Measurements from ENCODE around the gene ATP2B2.
A peak's percentile ranks its signal among the peaks of the same experiment; 100 is the strongest.
"Not testable (repeated sequence)": the region's sequence is repeated elsewhere in the genome, so short reads cannot be mapped to it uniquely, and the experiment has no call there.

The ATP2B2 gene

DNA sequence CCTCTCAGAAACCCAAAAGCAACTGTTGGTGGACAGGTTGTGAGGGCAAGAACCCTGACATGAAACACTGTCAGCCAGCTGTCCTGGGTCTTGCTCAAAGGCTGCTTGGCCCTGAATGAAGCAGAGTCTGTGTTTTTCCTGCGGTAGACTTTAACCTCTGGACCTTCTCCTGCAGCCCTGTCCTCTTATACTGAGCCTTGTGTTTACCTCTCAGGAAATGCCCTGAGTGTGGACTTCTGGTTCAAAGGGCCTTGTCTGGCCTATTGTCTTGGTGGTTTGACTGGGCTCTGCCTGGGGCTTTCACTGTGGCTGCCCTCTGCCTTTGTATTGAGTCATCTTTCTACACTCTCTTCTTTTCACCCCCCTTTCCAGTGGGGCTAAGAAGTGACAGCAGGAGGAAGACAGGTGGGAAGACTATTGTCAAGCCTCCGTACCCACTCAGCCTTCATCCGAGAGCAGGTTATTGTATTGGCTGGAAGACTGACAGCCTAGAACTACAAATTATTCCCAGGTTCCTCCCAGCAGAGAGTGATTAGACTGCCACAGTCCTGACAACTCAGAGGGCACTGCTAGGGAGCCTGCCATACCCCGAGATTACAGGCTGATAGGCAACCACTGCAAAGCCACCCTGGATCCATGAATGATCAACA is 187.9 kb downstream of the ATP2B2 start:
- DNase-seq = no peak

DNA sequence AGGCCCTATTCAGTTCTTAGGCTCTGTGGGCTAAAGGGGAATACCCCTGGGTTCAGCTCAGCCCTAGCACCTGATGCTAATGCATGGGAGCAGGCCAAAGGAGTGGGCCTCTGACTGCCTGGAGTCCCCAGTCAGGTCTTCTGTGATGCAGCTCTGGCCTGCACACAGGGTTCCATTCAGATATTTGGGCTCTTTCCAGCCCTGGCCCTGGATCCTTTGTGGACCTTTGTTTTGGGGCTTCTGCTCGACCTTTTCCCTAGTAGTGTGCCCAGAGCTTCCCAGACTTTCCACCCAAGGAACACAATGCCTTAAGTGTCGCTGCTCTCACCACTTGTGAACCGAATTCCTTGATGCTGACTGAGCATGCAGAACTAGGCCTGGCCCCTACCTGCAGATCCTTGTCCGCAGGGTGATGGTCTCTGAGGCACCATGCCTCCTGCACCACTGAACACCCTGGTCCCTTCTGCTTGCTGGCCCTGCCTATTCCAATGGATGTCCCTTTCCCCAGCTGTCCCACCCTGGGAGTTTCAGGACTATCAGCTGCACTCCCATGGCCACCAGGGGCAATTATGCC is 189.5 kb downstream of the ATP2B2 start:
- DNase-seq = no peak

DNA sequence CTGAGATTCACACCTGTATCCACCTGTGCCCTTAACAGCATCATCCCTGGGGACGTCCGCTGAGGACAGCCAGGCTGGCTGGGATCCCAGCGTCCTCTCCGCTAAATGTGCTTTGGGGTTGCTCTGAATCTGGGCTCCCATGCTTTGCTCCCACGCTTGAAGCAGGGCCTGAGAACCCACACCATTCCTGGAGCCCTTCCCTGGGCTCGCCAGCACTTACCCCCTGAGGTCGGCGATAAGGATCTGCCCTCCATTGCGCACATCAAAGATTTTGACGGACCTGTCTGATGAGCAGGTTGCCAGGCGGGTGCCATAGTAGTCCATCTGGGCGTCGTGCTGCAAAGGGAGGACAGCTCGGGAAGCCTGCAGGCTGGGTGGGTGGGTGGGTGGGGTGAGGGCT is 190.3 kb downstream of the ATP2B2 start:
- no peak for DNase-seq

DNA sequence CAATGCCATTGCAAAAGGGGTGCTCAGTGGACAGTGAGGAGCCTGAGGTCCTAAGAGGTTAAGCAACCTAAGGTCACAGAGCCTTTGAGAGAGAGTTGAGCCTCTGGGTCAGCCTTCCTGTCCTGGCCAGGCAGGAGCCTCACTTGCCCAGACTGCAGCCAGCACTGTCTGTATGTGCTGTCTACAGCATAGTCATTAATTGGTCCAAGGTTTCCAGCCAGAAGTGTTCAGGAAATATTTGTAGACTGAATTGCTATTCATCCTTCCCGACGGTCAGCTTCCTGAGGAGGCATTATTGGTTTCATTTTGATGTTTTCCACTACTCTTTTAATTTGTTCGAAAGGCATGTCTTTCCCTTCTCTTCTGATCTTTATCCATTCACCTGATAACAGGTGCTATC is 192.5 kb downstream of the ATP2B2 start:
- DNase-seq = no peak

DNA sequence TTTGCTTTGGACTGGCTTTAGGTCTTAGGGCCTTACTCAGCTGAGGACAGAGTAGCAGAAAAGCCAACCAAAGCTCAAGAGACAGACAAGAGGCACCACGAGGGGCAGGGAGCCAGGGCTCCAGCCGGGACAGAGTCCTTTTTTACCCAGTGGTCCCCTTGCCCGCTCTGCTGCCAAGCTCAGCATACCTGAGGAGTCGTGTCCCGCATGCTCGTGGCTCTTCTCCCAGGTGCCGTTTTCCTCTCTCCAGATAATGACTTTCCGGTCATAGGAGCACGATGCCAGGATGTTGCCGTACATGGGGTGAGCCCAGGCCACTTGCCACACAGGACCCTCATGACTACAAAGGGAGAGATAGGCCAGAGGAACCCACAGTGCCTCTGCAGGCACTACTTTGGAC is 193.0 kb downstream of the ATP2B2 start:
- no peak for DNase-seq

DNA sequence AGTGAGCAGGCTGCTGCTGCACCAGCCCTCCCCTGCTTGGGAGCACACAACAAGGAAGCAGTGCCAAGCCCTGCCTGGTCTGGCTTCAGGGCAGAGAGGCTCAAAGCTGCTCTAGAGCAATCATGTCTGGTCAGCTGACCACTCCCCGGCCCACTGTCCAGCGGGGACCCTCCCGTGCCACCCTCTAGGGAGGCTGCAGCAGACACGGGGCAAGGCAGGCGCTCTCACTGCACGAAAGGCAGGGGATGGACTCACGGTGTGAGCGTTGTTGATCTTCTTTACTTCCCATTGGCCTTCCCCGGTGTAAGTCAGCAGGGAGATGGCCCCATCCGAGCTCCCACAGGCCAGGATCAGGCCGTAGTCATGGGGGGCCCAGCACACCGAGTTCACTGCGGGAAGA is 193.7 kb downstream of the ATP2B2 start:
- no peak for DNase-seq

DNA sequence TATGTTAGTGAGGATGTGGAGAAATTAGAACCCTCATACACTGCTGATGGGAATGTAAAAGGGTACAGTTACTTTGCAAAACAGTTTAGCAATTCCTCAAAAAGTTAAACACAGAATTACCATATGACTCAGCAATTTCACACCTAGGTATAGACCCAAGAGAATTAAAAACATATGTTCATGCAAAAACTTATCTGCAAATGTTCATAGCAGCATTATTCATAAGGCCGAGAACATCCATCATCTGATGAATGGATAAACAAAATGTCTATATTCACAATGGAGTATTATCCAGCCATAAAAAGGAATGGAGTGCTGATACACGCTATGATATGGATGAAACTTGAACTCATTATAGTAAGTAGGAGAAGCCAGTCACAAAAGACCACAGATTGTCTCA is 194.8 kb downstream of the ATP2B2 start:
- no peak for DNase-seq

DNA sequence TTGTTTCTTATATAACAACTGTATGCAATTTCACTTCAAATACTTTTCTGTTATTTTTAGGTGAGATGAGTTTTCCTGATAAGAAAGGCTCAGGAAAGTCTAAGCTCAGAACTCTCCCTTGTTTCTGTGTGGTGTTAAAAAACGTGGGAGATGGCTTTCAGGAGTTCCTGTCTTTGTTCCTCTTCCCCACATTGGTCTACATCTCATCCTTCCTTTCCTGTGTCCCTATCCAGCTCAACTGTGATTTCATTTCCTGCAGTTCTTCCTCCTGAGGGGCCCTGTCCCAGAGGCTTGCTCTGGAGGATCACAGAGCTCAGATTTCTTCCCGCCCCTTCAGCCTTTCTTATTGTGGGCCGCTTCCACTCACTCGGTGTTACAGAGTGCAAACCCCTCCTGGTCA is 195.7 kb downstream of the ATP2B2 start:
- no peak for DNase-seq

DNA sequence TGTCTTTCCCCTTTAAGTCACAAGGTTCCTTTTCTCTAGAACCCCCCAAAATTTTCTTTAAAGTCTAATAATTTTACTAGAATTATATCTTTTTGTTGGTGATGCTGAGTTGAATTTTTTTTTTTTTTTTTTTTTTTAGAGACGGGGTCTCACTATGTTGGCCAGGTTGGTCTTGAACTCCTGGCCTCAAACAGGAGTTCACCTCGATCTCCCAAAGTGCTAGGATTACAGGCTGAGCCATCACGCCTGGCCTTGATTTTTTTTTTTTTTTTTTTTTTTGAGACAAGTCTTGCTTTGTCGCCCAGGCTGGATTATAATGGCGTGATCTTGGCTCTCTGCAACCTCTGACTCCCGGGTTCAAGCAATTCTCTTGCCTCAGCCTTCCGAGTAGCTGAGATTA is 196.7 kb downstream of the ATP2B2 start:
- DNase-seq = no peak

DNA sequence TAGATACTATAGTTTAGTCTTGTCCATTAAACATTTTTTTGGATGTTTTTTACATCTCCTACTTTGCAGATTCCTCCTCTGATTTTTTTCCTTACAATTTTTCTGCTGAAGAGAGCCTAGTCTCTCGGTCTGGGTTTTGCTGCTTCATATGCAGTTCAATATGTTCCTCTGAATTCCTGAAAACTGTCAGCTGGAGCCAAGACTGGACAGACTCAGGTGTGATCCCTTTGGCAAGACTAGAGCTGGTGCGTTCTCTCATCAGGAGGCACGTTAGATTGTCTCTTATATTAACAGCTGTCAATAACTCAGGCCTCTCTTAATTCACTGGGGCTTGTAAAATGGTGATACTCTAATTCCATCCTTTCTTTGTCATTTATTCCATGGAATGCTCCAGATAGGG is 199.2 kb downstream of the ATP2B2 start:
- DNase-seq = no peak

DNA sequence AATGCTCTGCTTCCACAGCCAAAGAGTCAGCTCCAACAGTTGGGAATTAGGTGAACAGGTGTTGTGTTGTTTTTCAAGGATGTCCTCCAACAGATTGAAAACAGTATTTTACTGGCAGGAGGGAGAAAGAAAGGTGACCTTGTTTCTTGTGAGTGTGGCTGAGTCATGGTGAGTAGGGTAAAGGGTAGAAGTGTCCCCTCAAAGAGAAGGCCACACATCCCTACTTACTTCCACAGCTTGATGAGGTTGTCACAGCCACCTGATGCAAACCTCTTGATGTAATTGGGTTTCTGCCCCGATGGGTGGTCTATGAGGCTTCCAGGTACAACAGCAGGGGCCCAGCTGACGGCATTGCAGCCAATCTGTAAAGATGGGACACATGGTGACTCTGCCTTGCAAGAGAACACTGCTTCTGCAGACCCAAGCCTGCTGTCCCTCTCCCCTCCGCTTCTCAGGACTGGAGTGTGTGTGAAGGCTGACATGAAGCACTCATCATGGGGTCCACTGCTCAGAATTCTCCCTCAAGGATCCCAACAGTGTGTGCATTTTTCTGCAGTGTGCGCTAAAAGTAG is 200.0 kb downstream of the ATP2B2 start:
- DNase-seq = no peak

DNA sequence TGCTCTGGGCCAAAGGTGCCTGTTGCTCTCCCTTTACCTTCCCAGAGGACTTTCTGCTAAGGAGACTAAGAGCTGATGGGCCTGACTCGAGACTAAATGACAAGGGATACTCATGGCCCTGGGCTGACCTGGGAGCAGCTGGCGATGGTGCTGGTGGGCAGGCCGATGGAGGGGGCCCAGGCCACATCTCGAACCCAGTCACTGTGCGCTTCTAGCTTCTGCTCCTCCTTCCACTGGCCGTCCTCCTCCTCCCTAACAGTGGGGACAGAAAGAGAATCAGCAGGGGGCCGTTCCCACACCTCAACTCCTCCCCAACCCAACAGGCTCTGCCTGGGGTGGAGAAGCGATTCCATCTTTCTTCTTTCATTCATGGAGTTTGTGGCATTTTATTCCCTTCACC is 200.5 kb downstream of the ATP2B2 start:
- DNase-seq = no peak

DNA sequence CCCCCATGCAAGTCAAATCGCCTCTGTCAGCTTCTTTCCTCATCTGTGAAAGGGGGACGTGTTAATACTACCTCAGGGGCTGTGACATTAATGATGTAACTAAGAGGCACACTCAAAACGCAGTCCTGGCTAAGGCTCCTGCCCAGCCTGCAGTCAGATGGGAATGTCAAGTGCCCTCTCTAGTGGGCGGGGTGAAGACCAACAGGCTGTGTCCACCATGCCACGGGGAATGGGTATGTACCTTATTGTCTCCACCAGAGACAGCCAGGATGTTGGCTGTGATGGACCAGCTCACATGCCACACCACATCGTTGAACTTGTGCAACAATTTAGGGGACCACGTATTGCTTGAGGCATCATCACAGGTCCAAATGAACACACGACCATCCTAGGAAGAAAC is 201.6 kb downstream of the ATP2B2 start:
- DNase-seq = no peak

DNA sequence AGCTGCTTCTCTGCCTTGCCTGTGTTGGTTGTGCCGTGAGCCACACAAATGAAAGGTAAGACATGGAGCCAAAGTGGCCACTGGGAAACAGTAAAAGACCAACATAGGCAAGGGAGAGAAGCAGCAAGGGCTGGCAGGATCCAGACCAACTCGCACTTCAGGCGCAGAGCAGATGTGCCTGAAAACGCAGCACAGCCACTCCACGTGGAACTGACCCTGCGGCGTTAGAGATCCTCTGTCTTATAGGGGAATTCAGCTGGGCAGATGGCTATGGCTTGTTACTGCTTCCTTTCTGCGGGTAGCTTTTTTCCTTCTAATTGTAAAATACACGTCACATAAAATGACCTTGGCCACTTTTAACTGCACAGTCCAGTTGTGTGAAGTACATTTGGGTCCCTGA is 202.3 kb downstream of the ATP2B2 start:
- no peak for DNase-seq

DNA sequence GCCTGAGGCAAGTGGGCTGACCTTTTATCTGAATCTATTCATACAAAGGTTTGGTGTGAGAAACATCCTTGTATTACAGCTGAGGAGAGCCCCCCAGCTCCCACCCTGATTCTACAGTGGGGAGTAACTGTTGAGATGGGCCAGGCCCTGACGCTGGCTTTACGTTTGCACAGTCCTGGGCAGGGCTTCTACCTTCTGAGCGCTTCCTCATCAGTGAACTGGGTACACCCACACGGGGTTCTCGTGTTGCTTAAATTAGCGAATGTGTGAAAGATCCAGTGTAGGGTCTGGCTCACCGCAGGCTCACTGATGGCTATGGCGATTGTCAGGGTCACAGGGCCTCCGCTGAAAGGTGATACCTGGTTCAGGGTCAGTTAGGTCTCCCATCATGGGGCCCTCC is 205.3 kb downstream of the ATP2B2 start:
- DNase-seq = no peak

DNA sequence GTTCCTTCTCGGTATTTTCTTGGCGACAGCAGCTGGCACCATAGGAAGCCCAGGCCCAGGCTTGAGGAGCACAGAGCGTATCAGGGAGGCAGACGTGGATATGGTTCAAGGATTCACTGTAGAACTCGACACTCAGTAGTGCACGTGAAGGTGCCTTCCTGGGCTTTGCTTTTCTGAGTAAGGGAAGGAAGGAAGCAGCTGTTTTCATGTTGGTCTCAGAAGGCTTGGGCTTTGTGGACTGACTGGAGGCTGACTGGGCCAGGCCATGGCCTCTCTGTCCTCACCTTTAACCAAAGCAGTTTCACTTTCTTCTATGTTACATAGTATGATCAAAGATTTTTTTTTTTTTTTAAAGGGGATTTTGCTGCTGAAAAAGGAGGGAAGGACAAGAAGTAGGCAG is 205.7 kb downstream of the ATP2B2 start:
- no peak for DNase-seq

DNA sequence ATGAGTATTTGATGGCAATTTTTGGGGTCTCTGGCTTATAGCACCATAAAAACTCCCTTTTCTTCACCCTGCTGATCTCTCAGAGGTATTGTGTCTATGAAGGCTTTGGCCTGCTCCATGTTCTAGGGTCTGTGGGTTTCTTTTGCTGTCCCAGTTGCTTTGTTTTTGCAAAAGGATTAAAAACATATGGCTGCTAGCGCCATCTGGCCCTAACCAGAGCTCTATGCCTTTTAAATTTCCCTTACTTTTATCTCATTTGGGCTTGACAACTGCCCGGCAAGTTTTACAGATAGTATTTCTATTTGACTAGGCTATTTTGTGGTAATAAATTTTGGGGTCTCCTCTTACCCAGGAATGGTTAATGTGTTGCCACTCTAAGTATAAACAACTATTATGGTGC is 206.2 kb downstream of the ATP2B2 start:
- DNase-seq = no peak

DNA sequence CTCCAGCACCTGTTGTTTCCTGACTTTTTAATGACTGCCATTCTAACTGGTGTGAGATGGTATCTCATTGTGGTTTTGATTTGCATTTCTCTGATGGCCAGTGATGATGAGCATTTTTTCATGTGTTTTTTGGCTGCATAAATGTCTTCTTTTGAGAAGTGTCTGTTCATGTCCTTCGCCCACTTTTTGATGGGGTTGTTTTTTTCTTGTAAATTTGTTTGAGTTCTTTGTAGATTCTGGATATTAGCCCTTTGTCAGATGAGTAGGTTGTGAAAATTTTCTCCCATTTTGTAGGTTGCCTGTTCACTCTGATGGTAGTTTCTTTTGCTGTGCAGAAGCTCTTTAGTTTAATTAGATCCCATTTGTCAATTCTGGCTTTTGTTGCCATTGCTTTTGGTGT is 207.3 kb downstream of the ATP2B2 start:
- DNase-seq = not testable (repeated sequence)

DNA sequence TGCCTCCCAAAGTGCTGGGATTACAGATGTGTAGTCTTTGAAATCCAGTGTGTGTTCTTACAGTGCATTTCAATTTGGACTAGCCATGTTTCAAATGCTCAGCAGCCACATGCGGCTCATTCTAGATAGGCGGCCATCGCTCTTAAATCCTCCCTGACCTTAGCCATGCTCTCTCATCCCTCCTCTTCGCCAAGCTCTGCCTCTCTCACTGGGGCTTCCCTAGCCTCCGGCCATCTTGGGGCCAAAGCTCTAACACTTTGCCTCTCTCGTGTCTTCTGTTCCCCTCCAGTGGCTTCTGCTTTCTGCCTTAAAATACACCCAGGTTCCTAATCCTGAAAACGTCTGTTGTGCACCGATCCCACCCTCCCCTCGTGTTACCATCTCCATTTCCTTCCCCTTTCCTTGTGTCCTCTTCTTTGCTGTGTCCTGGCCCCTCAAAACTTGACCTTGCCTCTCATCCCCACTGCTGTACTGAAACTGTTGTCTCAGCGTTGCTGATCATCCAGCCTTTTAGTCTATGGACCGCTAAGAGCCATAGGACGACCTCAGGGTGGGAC is 211.3 kb downstream of the ATP2B2 start:
- DNase-seq = no peak

DNA sequence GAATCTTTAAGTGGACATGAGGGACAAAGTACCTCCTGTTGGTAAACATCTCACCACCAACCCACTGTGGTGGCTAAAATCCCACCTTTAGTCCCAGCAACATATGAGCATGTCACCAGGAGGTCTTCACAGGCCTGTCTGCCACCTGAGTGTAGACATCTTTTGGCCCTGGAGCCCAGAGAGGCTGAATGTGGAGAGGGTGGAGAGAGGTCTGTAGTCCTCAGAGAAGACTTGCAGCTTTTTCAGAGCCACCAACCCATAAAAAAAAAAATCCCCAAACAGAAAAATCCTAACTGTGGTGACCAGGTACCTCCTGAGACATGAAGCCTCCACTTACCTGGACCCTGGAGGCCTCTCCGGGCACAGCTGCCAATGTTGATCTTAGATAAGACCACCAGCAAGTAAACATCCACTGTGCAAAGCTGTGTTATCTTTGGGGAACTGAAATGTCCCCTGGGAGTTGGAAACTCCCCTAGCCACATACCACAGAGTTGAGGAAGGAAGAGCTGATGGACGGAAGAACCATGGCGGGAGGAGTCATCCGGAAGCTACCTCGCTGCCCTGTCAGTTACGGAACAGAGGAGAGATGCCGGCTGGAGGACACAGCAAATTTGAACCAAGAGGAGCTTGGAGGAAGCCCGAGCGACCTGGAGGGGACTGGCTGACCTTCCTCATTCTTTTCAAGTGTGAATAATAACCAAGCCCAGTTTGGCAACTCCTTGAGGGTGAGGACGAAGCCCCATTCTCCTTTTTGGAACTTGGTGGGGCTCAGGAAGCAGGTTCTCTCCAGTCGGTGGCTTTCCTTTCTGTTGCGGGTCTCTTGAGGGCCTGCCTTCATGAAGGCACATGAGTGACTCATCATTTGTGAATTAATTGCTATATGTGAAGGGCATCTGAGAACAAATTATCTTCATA is 212.6 kb downstream of the ATP2B2 start, which contains the start of gene GHRL:
Gene GHRL, minus strand, starts transcription at position 443 of the 915 bp plus-strand sequence. CDS start 2,767 bp downstream, outside the sequence.
- DNase-seq = peak; percentile 26

DNA sequence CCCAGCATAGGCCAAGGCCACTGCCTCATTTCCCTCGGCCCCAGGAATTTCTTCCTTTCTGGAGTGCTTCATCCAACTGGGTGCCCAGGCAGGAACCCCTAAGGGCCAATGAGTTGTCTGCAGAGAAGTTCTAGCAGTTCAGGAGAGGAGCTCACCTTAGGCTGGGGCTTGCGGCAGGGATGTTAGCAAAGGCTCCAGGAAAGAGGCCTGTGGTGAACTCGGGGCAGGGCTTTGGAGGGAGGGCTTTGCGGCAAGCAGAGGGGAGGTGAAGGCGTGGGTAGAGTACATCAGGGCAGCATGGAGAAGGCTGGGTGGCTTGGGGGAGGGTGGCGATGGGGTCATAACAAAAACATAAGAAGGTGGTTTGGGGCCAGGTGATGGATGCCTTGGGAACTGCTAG is 213.7 kb downstream of the ATP2B2 start:
- no peak for DNase-seq

DNA sequence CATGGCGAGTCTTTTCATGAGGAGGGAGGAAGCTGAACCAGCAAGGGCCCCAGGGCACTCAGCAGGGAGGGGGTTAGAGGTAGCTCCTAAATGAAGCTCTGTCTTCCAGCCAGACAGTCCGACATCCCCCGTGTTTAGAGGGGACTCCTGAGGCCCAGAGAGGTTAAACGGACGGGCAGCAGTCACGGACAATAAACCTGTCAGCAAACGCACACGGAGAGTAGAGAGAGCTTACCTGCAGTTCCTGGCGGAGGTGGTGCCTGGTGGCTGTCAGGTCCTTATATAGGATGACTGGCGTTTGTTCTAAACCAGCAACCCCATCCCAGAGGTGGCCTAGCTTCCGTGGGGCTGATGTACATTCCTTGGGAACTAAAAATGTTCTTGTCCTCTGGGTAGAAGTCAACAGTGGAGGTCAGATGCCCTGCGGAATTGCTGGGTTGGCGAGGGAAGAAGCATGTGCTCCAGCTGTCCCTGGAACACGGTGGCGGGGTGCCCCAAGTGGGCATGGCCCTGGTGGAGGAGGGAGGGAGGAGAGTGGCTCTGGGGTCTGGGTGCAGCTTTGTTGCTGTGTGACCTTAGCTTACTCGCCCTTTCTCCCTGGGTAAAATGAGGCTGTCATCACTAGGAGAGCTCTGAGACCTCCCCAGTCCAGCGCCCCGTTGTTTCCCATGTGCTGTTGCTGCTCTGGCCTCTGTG is 214.8 kb downstream of the ATP2B2 start:
- DNase-seq = no peak

Measured in CD4-positive, alpha-beta T cell treated with Interleukin-21 for 1 hour (primary cell).